ENCODE results near the gene PLK2.

- TF ChIP-seq CTCF (IDR thresholded peaks at IDR 0.05) (peak; percentile 70 to 84 (median 81)), POLR2A (IDR thresholded peaks at IDR 0.05; ENCODE audit: low read depth) (no peak), POLR2AphosphoS5 (IDR thresholded peaks at IDR 0.05) (peak in 1 of 2 donors; percentile 69), EP300 (IDR thresholded peaks at IDR 0.05) (no peak)
Observed at GRCh38 chr5:58460732-58461286, 923 bp upstream of the PLK2 start.

Data from esophagus muscularis mucosa (tissue), 4 donors.